ENCODE data around the gene WARS2.

DNA sequence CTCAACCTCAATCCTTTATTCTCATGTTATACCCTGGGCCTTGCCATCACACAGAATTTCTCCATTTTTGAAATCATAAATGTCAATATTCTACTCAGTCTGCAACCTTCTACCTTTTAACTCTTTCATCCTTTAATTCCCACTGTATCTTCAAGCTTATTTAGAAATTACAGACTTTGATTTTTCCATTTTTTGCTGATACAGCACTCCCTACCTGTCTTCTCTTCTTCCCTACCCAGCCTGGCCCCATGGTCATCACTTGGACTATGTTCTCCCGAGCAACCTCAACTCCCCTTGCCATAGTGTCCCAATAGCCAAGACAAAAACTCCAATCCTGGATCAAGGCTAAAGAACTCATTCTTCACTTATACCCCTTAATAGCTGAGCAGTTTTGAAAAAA, 14.6 kb downstream of the WARS2 start:
- TF ChIP-seq SUZ12 (IDR thresholded peaks at IDR 0.05; ENCODE audit: extremely low read depth, insufficient read depth, insufficient read length): no peak
- TF ChIP-seq YY1 (IDR thresholded peaks at IDR 0.05; ENCODE audit: insufficient read depth, insufficient read length): no peak
